Uterus (tissue), 4 donors: ENCODE results near the gene ZDHHC14. TPM values are rescaled to one million over a fixed set of nuclear protein-coding genes. Genes with fewer than 3 reads are reported as not detected.

Experiments
- DNase-seq, 2 donors: peaks; one replicate each; pipeline ENCODE4 v3.0.0-alpha.2; 2019 to 2020
- H3K27ac ChIP-seq, 2 donors: fragments of 200-600 bp; sonication (generic); 1 replicate in 1 of 2; 2 replicates in 1 of 2; pipeline ENCODE4 v1.5.1; 2016 to 2018
- H3K27me3 ChIP-seq, 2 donors: fragments of 200-600 bp; sonication (generic); one replicate each; pipeline ENCODE4 v1.5.1; 2018 to 2019; ENCODE audit warnings: control low read depth in 1 of 2
- H3K36me3 ChIP-seq, 2 donors: fragments of 200-600 bp; sonication (generic); one replicate each; pipeline ENCODE4 v1.5.1; 2019; ENCODE audit warnings: control low read depth in 1 of 2
- H3K4me1 ChIP-seq, 2 donors: fragments of 200-600 bp; sonication (generic); one replicate each; pipeline ENCODE4 v1.5.1; 2018 to 2019; ENCODE audit warnings: control low read depth in 1 of 2
- H3K4me3 ChIP-seq, 2 donors: fragments of 200-600 bp; sonication (generic); 1 replicate in 1 of 2; 2 replicates in 1 of 2; pipeline ENCODE4 v1.5.1; 2018 to 2019; ENCODE audit warnings: mild to moderate bottlenecking in 1 of 2
- H3K9me3 ChIP-seq, 2 donors: fragments of 200-600 bp; sonication (generic); one replicate each; pipeline ENCODE4 v1.5.1; 2019; ENCODE audit warnings: control low read depth in 1 of 2
- CTCF ChIP-seq, 4 experiments: fragments of 200-600 bp in 2 of 4; fragments of 450-650 bp in 2 of 4; sonication (generic) in 2 of 4; IDR thresholded peaks; one replicate each; pipeline ENCODE4 v1.5.1; 2016 to 2019; ENCODE audit warnings: antibody characterized with exemption in 4 of 4, mild to moderate bottlenecking in 2 of 4, moderate library complexity in 1 of 4
- POLR2A ChIP-seq, 2 donors: fragments of 450-650 bp; IDR thresholded peaks; one replicate each; pipeline ENCODE4 v1.6.1; 2016; ENCODE audit warnings: antibody characterized with exemption in 2 of 2, mild to moderate bottlenecking in 1 of 2, moderate library complexity in 1 of 2
- intact Hi-C: fragments of 100-400 bp; cut with DNase I; formaldehyde crosslinking; loops from one replicate; pipeline ENCODE4 v1.15.1; 2023; ENCODE audit warnings: low total_unique reads
- total RNA-seq, 4 donors: library from RNA; depleted of rRNA in 3 of 4; stranded (reverse); fragments of >200 nt in 3 of 4; gene quantifications; one replicate each; pipeline versions ENCODE4 v1.1.0 to v1.2.4, GENCODE V29; 2014 to 2023
- donor health status: DM: yes; HTN: yes; CAD: no.

The ZDHHC14 gene
- total RNA-seq, 4 donors from 2014 or later = 5.6 to 28.3 (median 12.9) TPM

GRCh38 chr6:157396026-157396425, 15.0 kb downstream of the ZDHHC14 start:
- intact Hi-C loops = no loop called here
- no peak for TF ChIP-seq CTCF (IDR thresholded peaks at IDR 0.05)
- no peak for TF ChIP-seq POLR2A (IDR thresholded peaks at IDR 0.05)
- Histone ChIP-seq H3K27me3 (no peaks in the 10 kb centered on the region), H3K9me3 (no peaks in the 10 kb centered on the region), H3K36me3 (no peaks in the 10 kb centered on the region), H3K4me1 (no peaks in the 10 kb centered on the region), H3K27ac (peak overlapping the region in 1 of 2 donors; percentile 3), H3K4me3 (no peak overlapping the region)
- DNase-seq = no peak

GRCh38 chr6:157397660-157398059, 16.7 kb downstream of the ZDHHC14 start:
- H3K4me3 ChIP-seq = no peak overlapping the region
- no peak for DNase-seq
- no peak for TF ChIP-seq CTCF (IDR thresholded peaks at IDR 0.05)
- H3K36me3 ChIP-seq = no peaks in the 10 kb centered on the region
- no peaks in the 10 kb centered on the region for H3K4me1 ChIP-seq
- intact Hi-C loops = no loop called here
- H3K27me3 ChIP-seq = no peaks in the 10 kb centered on the region
- no peaks in the 10 kb centered on the region for H3K9me3 ChIP-seq
- H3K27ac ChIP-seq = peak overlapping the region; percentile 13 to 35

- Histone ChIP-seq H3K4me1 (no peaks in the 10 kb centered on the region), H3K4me3 (no peak overlapping the region), H3K36me3 (no peaks in the 10 kb centered on the region), H3K27ac (peak overlapping the region in 1 of 2 donors; percentile 13), H3K9me3 (no peaks in the 10 kb centered on the region), H3K27me3 (no peaks in the 10 kb centered on the region)
- DNase-seq = no peak
- intact Hi-C loops = no loop called here
- TF ChIP-seq CTCF (IDR thresholded peaks at IDR 0.05) (no peak), POLR2A (IDR thresholded peaks at IDR 0.05) (no peak)
These were observed 17.2 kb downstream of the ZDHHC14 start for GRCh38 chr6:157398151-157398550.

- no peaks in the 10 kb centered on the region for H3K9me3 ChIP-seq
- H3K4me1 ChIP-seq = no peaks in the 10 kb centered on the region
- no peak overlapping the region for H3K27ac ChIP-seq
- intact Hi-C loops = no loop called here
- no peaks in the 10 kb centered on the region for H3K36me3 ChIP-seq
- H3K27me3 ChIP-seq = no peaks in the 10 kb centered on the region
- TF ChIP-seq CTCF (IDR thresholded peaks at IDR 0.05) (no peak), POLR2A (IDR thresholded peaks at IDR 0.05) (no peak)
- no peak overlapping the region for H3K4me3 ChIP-seq
- no peak for DNase-seq
These were observed 19.7 kb downstream of the ZDHHC14 start for GRCh38 chr6:157400676-157401075.

GRCh38 chr6:157401734-157402338, 20.8 kb downstream of the ZDHHC14 start:
- no peak overlapping the region for H3K4me3 ChIP-seq
- H3K27me3 ChIP-seq = no peaks in the 10 kb centered on the region
- no peak for TF ChIP-seq CTCF (IDR thresholded peaks at IDR 0.05)
- no peak for TF ChIP-seq POLR2A (IDR thresholded peaks at IDR 0.05)
- H3K36me3 ChIP-seq = no peaks in the 10 kb centered on the region
- no peaks in the 10 kb centered on the region for H3K9me3 ChIP-seq
- no peak for DNase-seq
- intact Hi-C loops = no loop called here
- H3K27ac ChIP-seq = no peak overlapping the region
- H3K4me1 ChIP-seq = no peaks in the 10 kb centered on the region
